ENCODE data around the gene C11orf98. TPM values are rescaled to one million over a fixed set of nuclear protein-coding genes. Genes with fewer than 3 reads are reported as not detected.

The C11orf98 gene
- total and polyA plus RNA-seq, 2 of the 13 experiments (the other 11 are each of a cell fraction or from before 2014, with no cell fraction given) = 30.4 to 91.8 TPM

DNA sequence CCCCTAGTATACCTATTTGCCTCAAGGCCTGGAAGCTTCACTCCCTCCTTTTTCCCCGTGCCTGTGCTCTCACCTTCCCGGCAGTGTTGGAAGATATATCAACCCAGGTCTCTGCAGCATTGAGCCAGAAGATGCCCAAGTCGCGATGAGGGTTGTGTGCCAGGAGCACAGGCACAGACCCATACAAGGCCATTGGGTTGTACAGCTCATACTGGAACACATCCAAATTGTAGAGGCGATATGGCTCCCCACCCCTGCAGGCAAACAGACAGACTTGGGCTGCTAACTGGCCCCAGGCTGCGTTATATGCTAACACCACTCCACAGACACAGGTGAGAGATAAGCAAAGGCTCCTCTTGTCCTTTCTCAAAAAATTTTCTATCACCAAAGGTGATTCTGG, 32.5 kb downstream of the C11orf98 start:
- ATAC-seq (no peak), DNase-seq (ENCODE audit: low spot score) (no peak), FAIRE-seq (no peak)
- no peaks in the 10 kb centered on the region for H4K20me1 ChIP-seq (ENCODE audit: insufficient read depth, low read length)
- POLR2A ChIA-PET = interaction anchor here (1.8 kb wide), 1 partner anchor 14 kb away, joined by 6 read pairs; the partner anchor contains the start of gene GANAB
- no peaks in the 10 kb centered on the region for H3K27me3 ChIP-seq (ENCODE audit: control insufficient read depth in 1 of 2, insufficient read depth in 2 of 2, low read length in 2 of 2)
- intact Hi-C loops (cut with micrococcal nuclease; ENCODE audit: unreplicated experiment) (no loop called here), in situ Hi-C loops (cut with HindIII; ENCODE audit: extremely low pct_ligation_motif_present, low pct_unique_long_range_greater_than_20kb) (no loop called here)
- no peak overlapping the region for H3K27ac ChIP-seq (ENCODE audit: extremely low read length, insufficient read depth, low read length)
- H3K4me1 ChIP-seq (ENCODE audit: insufficient read depth, low read length) = no peaks in the 10 kb centered on the region
- no peak overlapping the region for H2AFZ ChIP-seq (ENCODE audit: low read length)
- peaks cover 40 to 78% of the 10 kb centered on the region in 2 experiments for H3K36me3 ChIP-seq (replicated peaks in 1 of 2; ENCODE audit: control insufficient read depth in 1 of 2, insufficient read depth in 2 of 2, low read length in 2 of 2)
- H3K9me3 ChIP-seq (ENCODE audit: low read length) = no peaks in the 10 kb centered on the region
- WGBS (ENCODE audit: low lambda C conversion rate) = 100% methylated on average over 4 of the region's 6 CpGs
- no peak overlapping the region for H3K4me3 ChIP-seq (replicated peaks in 1 of 3; ENCODE audit: insufficient read depth in 1 of 3, low read depth in 2 of 3, low read length in 3 of 3)
- TF ChIP-seq POLR2A (IDR thresholded peaks at IDR 0.05; ENCODE audit: insufficient read depth in 1 of 2, low read depth in 2 of 2, low read length in 2 of 2) = 0 out of 4 replicates have a peak, but pooled peaks of 1 of the 2 experiments have one; percentile 3
- no peak for TF ChIP-seq ZNF629 (CRISPR knock-in tag; conservative IDR thresholded peaks at IDR 0.05)
- TF ChIP-seq ZNF343 (CRISPR knock-in tag; IDR thresholded peaks at IDR 0.05) = no peak
- no peak for TF ChIP-seq ZNF446 (CRISPR knock-in tag; IDR thresholded peaks at IDR 0.05)
- TF ChIP-seq, protein P1, sequence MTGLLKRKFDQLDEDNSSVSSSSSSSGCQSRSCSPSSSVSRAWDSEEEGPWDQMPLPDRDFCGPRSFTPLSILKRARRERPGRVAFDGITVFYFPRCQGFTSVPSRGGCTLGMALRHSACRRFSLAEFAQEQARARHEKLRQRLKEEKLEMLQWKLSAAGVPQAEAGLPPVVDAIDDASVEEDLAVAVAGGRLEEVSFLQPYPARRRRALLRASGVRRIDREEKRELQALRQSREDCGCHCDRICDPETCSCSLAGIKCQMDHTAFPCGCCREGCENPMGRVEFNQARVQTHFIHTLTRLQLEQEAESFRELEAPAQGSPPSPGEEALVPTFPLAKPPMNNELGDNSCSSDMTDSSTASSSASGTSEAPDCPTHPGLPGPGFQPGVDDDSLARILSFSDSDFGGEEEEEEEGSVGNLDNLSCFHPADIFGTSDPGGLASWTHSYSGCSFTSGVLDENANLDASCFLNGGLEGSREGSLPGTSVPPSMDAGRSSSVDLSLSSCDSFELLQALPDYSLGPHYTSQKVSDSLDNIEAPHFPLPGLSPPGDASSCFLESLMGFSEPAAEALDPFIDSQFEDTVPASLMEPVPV (CRISPR knock-in tag; IDR thresholded peaks at IDR 0.05) = no peak
- H3K4me2 ChIP-seq (ENCODE audit: low read depth, low read length) = no peak overlapping the region
- no peaks in the 10 kb centered on the region for H3K79me2 ChIP-seq (ENCODE audit: insufficient read depth, low read length)
- H3K9ac ChIP-seq (ENCODE audit: insufficient read depth, low read depth, low read length) = no peak overlapping the region
- CTCF ChIA-PET (ENCODE audit: low intra/inter-chr PET ratio, low total read pairs) = no interaction called here
- no TSS peak for BruUV-seq (replicated peaks)

DNA sequence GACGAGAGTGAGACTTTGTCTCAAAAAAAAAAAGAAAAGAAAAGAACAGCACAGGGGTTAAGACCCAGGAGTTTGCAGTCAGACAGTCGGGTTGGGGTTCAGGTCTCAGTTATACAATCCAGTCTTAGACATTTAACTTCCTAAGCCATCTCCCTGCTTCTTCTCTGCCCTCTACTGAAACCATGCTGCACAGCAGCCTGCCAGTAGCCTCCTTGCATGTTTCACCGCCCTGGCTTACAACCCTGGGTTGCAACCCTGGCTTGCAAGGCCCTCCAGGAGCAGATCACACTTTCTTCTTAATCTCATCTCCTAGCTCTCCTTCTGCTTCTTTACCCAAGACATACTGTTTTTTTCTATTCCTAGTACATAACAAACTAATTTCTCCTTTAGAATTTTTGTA, 37.3 kb downstream of the C11orf98 start:
- no peak for TF ChIP-seq NPAS2 (CRISPR knock-in tag; IDR thresholded peaks at IDR 0.05; ENCODE audit: borderline replicate concordance)
- 0 out of 4 replicates have a peak, but pooled peaks of 1 of the 2 experiments have one; percentile 20 for TF ChIP-seq POLR2A (IDR thresholded peaks at IDR 0.05; ENCODE audit: insufficient read depth in 1 of 2, low read depth in 2 of 2, low read length in 2 of 2)
- no peak for TF ChIP-seq CEBPB (IDR thresholded peaks at IDR 0.05; ENCODE audit: borderline replicate concordance, low read depth, low read length)
- peak; percentile 73 for TF ChIP-seq RBM22 (optimal IDR thresholded peaks at IDR 0.05; ENCODE audit: low read length)
- TF ChIP-seq, protein P2, sequence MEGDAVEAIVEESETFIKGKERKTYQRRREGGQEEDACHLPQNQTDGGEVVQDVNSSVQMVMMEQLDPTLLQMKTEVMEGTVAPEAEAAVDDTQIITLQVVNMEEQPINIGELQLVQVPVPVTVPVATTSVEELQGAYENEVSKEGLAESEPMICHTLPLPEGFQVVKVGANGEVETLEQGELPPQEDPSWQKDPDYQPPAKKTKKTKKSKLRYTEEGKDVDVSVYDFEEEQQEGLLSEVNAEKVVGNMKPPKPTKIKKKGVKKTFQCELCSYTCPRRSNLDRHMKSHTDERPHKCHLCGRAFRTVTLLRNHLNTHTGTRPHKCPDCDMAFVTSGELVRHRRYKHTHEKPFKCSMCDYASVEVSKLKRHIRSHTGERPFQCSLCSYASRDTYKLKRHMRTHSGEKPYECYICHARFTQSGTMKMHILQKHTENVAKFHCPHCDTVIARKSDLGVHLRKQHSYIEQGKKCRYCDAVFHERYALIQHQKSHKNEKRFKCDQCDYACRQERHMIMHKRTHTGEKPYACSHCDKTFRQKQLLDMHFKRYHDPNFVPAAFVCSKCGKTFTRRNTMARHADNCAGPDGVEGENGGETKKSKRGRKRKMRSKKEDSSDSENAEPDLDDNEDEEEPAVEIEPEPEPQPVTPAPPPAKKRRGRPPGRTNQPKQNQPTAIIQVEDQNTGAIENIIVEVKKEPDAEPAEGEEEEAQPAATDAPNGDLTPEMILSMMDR (CRISPR knock-in tag; IDR thresholded peaks at IDR 0.05) = peak; percentile 17; the same call in 1 of the 2 replicates
- no peak for TF ChIP-seq ZMYM4 (CRISPR knock-in tag; IDR thresholded peaks at IDR 0.05)
- Histone ChIP-seq H2AFZ (ENCODE audit: low read length) (no peak overlapping the region), H3K27ac (ENCODE audit: extremely low read length, insufficient read depth, low read length) (no peak overlapping the region), H3K9ac (ENCODE audit: insufficient read depth, low read depth, low read length) (no peak overlapping the region), H3K4me2 (ENCODE audit: low read depth, low read length) (no peak overlapping the region), H3K79me2 (ENCODE audit: insufficient read depth, low read length) (no peaks in the 10 kb centered on the region), H3K4me3 (replicated peaks in 1 of 3; ENCODE audit: insufficient read depth in 1 of 3, low read depth in 2 of 3, low read length in 3 of 3) (no peak overlapping the region), H3K4me1 (ENCODE audit: insufficient read depth, low read length) (peaks cover under 1% of the 10 kb centered on the region; the same call in 1 of the 2 replicates), H4K20me1 (ENCODE audit: insufficient read depth, low read length) (no peaks in the 10 kb centered on the region), H3K9me3 (ENCODE audit: low read length) (no peaks in the 10 kb centered on the region), H3K36me3 (replicated peaks in 1 of 2; ENCODE audit: control insufficient read depth in 1 of 2, insufficient read depth in 2 of 2, low read length in 2 of 2) (peaks cover 41 to 74% of the 10 kb centered on the region in 2 experiments), H3K27me3 (ENCODE audit: control insufficient read depth in 1 of 2, insufficient read depth in 2 of 2, low read length in 2 of 2) (no peaks in the 10 kb centered on the region)
- in situ Hi-C loops (cut with HindIII; ENCODE audit: extremely low pct_ligation_motif_present, low pct_unique_long_range_greater_than_20kb) (no loop called here), intact Hi-C loops (cut with micrococcal nuclease; ENCODE audit: unreplicated experiment) (no loop called here)
- WGBS (ENCODE audit: low lambda C conversion rate) = 96% methylated on average over 3 of the region's 3 CpGs
- FAIRE-seq (no peak), ATAC-seq (peak; percentile 27; the same call in 1 of the 3 replicates), DNase-seq (ENCODE audit: low spot score) (no peak)
- no TSS peak for BruUV-seq (replicated peaks)
- CTCF ChIA-PET (ENCODE audit: low intra/inter-chr PET ratio, low total read pairs) = no interaction called here
- POLR2A ChIA-PET = interaction anchor here (1.1 to 1.6 kb wide), 2 partner anchors 10 to 19 kb away, joined by 3 to 4 read pairs; partner anchors contain the start of gene GANAB

Data from HepG2 (cell line).